Measurements from ENCODE around the gene TCEA2.
A peak's percentile ranks its signal among the peaks of the same experiment; 100 is the strongest.

Gene TCEA2

GRCh38 chr20:64062276-64062595, 762 bp upstream of the TCEA2 start:
- no peak for TF ChIP-seq CTCF (IDR thresholded peaks at IDR 0.05; ENCODE audit: low read depth, low read length, missing control alignments)
- no peak for DNase-seq (ENCODE audit: low read depth)
- H3K4me3 ChIP-seq (ENCODE audit: low read depth, low read length), result no peak overlapping the region; the same call in 1 of the 2 replicates

GRCh38 chr20:64063389-64064144, 569 bp downstream of the TCEA2 start:
- TF ChIP-seq CTCF (IDR thresholded peaks at IDR 0.05; ENCODE audit: low read depth, low read length, missing control alignments), result no peak
- H3K4me3 ChIP-seq (ENCODE audit: low read depth, low read length), result peak overlapping the region; percentile 71
- no peak for DNase-seq (ENCODE audit: low read depth)

DNA sequence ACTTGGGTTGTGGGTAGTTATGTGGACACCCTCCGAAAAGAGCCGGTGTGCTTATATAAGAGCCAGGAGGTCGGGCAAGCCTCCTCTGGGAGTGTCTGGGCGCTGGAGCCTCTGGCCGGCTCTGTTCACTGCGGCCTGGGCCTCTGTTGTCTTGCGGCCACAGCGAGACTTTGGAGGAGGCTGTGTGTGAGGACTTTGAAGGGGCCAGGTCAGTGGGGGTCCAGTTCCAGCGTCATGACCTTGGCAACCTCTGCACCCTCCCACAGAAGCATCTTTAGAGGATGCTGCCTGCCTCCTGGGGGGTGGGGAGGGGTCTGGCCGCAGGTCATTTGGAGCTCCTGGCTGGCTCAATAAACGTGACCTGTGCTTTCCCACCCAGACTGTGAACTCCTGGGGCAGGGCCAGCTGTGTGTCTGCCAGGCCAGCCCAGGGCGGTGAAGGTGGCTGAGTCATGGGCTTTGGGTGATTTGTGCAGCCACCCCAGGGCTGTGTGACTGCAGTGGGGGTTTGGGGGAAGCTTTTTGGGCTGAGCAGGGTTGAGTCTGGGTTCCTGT, 1.2 kb downstream of the TCEA2 start:
- no peak for TF ChIP-seq CTCF (IDR thresholded peaks at IDR 0.05; ENCODE audit: low read depth, low read length, missing control alignments)
- H3K4me3 ChIP-seq (ENCODE audit: low read depth, low read length), result no peak overlapping the region; the same call in 1 of the 2 replicates
- no peak for DNase-seq (ENCODE audit: low read depth)

- no peak for DNase-seq (ENCODE audit: low read depth)
- no peak for TF ChIP-seq CTCF (IDR thresholded peaks at IDR 0.05; ENCODE audit: low read depth, low read length, missing control alignments)
- no peak overlapping the region for H3K4me3 ChIP-seq (ENCODE audit: low read depth, low read length)
These were observed 2.3 kb downstream of the TCEA2 start for GRCh38 chr20:64065062-64065973.

DNA sequence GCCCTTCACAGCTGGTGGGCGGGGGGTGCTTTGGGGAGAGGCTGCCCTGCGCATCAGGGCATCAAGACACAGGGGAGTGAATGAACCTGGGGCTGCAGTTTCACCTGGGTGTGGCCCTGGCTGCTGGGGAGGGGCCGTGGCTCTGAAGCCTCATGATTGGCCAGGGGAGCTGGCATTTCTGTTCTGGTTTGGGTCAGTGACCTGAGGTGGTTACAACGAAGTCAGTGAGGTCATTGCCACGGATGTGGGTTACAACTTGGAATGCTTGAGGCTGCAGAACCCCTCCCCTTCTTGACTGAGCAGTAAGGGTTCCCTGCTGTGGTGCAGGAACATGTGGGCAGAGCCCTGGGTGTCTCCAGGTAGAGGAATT, 3.0 kb downstream of the TCEA2 start:
- H3K4me3 ChIP-seq (ENCODE audit: low read depth, low read length), result no peak overlapping the region
- peak; percentile 85 for DNase-seq (ENCODE audit: low read depth)
- TF ChIP-seq CTCF (IDR thresholded peaks at IDR 0.05; ENCODE audit: low read depth, low read length, missing control alignments), result no peak

DNA sequence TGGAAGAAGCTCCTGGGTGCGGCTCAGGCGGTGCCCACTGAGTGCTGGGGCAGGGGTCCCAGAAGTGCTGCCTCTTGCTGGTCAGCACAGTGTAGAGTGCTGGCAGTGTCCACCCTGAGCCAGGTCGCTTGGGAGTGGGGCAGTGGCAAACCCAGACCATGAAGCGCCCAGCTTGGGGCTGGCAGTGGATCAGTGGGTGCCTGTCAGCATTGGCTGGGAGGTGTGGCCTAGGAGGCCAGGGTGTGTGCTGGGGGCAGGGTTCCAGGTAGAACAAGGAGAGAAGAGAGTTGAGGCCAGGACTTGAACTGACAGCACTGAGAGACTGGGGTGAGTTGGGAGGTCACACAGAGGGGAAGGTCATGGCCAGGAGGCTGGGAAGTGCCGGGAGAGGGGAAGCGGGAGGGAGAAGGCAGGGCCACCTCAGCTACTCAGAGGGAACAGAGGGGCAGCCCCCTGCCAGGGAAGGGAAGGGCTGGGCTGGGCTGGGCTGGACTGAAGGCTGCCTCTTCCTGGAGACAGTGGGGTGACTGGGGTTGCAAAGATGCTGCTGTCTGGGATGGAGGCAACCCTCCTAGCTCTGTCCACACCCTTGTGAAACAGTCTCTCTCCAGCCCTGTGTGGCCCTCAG, 4.1 kb downstream of the TCEA2 start:
- DNase-seq (ENCODE audit: low read depth), result no peak
- TF ChIP-seq CTCF (IDR thresholded peaks at IDR 0.05; ENCODE audit: low read depth, low read length, missing control alignments), result no peak
- no peak overlapping the region for H3K4me3 ChIP-seq (ENCODE audit: low read depth, low read length)

Measured in GM12864 (cell line).